NCI-H2029 (cell line): Measurements from ENCODE around the gene SLC2A4RG.
"Not testable (repeated sequence)": the region's sequence is repeated elsewhere in the genome, so short reads cannot be mapped to it uniquely, and the experiment has no call there.

Experiments
- DNase-seq: peaks from one replicate; lab custom pipeline; 2025; lab: John Stamatoyannopoulos, UW

SLC2A4RG gene

GRCh38 chr20:63754008-63754407, 14.4 kb downstream of the SLC2A4RG start:
- DNase-seq = no peak

GRCh38 chr20:63755933-63756647, 16.5 kb downstream of the SLC2A4RG start:
- DNase-seq = no peak

- no peak for DNase-seq
Observed at GRCh38 chr20:63756648-63756991, 17.0 kb downstream of the SLC2A4RG start.

GRCh38 chr20:63758152-63758551, 18.6 kb downstream of the SLC2A4RG start:
- DNase-seq = no peak

GRCh38 chr20:63759377-63759901, 19.9 kb downstream of the SLC2A4RG start:
- DNase-seq = no peak

DNA sequence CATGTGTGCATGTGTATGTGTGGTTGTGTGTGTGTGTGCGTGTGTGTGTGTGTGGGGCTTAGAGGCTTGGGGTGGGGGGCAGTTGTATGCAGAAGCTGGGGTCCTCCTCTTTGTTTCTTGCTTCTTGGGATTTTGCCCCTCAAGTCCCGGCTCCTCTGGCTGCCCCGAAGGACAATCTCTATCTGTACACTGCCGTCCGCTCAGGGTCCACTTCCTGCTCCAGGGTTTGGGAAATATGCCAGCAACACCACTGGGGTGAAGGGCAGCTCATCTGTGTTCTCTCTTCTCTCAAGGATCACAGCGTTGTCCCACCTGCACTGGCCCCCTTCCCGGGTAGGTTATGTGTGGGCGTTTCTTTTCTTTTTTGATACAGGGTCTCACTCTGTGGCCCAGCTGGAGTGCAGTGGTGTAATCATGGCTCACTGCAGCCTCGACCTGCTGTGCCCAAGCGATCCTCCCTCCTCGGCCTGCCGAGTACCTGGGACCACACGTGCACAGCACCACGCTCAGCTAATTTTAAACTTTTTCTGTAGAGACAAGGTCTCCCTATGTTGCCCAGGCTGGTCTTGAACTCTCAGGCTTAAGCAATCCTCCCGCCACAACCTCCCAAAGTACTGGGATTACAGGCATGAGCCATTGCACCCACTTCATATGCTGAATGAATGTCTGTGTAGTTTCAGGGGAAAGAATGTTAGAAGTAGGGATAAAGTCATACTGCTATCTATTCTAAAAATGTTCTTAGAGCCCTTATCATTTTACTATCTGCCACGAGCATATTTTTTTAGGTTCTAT, 25.7 kb downstream of the SLC2A4RG start:
- DNase-seq = no peak

GRCh38 chr20:63765902-63766301, 26.3 kb downstream of the SLC2A4RG start:
- DNase-seq = no peak

GRCh38 chr20:63766695-63767426, 27.3 kb downstream of the SLC2A4RG start:
- DNase-seq = no peak

GRCh38 chr20:63767456-63767855, 27.9 kb downstream of the SLC2A4RG start:
- no peak for DNase-seq

DNA sequence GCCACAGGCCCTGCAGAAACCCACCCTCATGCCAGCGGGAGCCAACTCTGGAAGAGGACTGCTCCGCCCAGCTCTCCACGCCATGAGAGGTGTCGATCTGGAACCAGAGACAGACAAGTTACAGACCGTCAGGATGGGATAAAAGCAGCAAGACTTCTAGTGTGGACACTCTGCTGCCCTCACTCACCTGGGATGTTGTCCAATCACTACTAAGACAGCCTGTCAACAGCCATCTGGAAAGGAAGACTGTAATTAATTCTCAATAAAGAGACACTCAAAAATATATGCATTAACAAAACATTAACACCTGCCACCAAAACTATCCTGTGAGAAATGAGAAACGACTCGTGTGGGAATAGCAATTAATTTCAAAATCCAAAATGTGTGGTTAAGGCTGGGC, 28.3 kb downstream of the SLC2A4RG start:
- DNase-seq = no peak

- no peak for DNase-seq
Observed at GRCh38 chr20:63768591-63769515, 29.3 kb downstream of the SLC2A4RG start.

GRCh38 chr20:63769891-63770474, 30.4 kb downstream of the SLC2A4RG start:
- DNase-seq = no peak

GRCh38 chr20:63771046-63771707, 31.6 kb downstream of the SLC2A4RG start:
- DNase-seq = no peak

- DNase-seq = no peak
Observed at GRCh38 chr20:63772781-63773518, 33.4 kb downstream of the SLC2A4RG start.

- no peak for DNase-seq
Observed at GRCh38 chr20:63773571-63774241, 34.1 kb downstream of the SLC2A4RG start.

- DNase-seq = no peak
Observed at GRCh38 chr20:63774306-63774705, 34.7 kb downstream of the SLC2A4RG start.

- DNase-seq = no peak
Observed at GRCh38 chr20:63775096-63775978, 35.8 kb downstream of the SLC2A4RG start.

- not testable (repeated sequence) for DNase-seq
Observed at GRCh38 chr20:63776875-63777274, 37.3 kb downstream of the SLC2A4RG start.
